Progenitor cell of endocrine pancreas (in vitro differentiated cells): ENCODE results near the gene VIM. TPM values are rescaled to one million over a fixed set of nuclear protein-coding genes. Genes with fewer than 3 reads are reported as not detected.
"Not testable (repeated sequence)": the region's sequence is repeated elsewhere in the genome, so short reads cannot be mapped to it uniquely, and the experiment has no call there.

ENCODE experiments used
- DNase-seq: peaks from one replicate; pipeline ENCODE4 v3.0.0; 2021; ENCODE audit warnings: low spot score; ENCODE audit not compliant: unreplicated experiment
- H3K27ac Mint-ChIP-seq: 2 replicates; pipeline ENCODE4 v1.8.0; 2021; ENCODE audit warnings: mild to moderate bottlenecking, moderate library complexity, mixed read lengths
- H3K27me3 Mint-ChIP-seq: 2 replicates; pipeline ENCODE4 v1.8.0; 2021; ENCODE audit warnings: mixed read lengths
- H3K36me3 Mint-ChIP-seq: 2 replicates; pipeline ENCODE4 v1.8.0; 2022; ENCODE audit warnings: mixed read lengths; ENCODE audit not compliant: insufficient read depth
- H3K4me1 Mint-ChIP-seq: 2 replicates; pipeline ENCODE4 v1.8.0; 2021; ENCODE audit warnings: low read depth, mixed read lengths
- H3K4me3 Mint-ChIP-seq: 2 replicates; pipeline ENCODE4 v1.8.0; 2021; ENCODE audit warnings: low read depth, mild to moderate bottlenecking, moderate library complexity, mixed read lengths
- H3K9me3 Mint-ChIP-seq: 2 replicates; pipeline ENCODE4 v1.8.0; 2021; ENCODE audit warnings: low read depth, mixed read lengths
- total RNA-seq: library from RNA; stranded (reverse); gene quantifications from 2 replicates; pipeline ENCODE4 v1.2.1, GENCODE V29; 2021
- TF ChIP-seq, protein P1 (sequence below): fragments of 200-600 bp; sonication (generic); IDR thresholded peaks from one replicate; pipeline ENCODE4 v1.5.0; 2021; ENCODE audit warnings: antibody characterized with exemption, mild to moderate bottlenecking; ENCODE audit not compliant: unreplicated experiment

Gene VIM
- total RNA-seq, 1 donor from 2014 or later = 172 TPM

GRCh38 chr10:17247210-17247609 lies 19.2 kb downstream of the VIM start:
- Mint-ChIP-seq H3K4me3 (no peak overlapping the region), H3K9me3 (peaks cover 14% of the 10 kb centered on the region), H3K4me1 (no peaks in the 10 kb centered on the region), H3K36me3 (peaks cover 2% of the 10 kb centered on the region), H3K27me3 (no peaks in the 10 kb centered on the region), H3K27ac (no peak overlapping the region)
- DNase-seq = no peak
- TF ChIP-seq, protein P1, sequence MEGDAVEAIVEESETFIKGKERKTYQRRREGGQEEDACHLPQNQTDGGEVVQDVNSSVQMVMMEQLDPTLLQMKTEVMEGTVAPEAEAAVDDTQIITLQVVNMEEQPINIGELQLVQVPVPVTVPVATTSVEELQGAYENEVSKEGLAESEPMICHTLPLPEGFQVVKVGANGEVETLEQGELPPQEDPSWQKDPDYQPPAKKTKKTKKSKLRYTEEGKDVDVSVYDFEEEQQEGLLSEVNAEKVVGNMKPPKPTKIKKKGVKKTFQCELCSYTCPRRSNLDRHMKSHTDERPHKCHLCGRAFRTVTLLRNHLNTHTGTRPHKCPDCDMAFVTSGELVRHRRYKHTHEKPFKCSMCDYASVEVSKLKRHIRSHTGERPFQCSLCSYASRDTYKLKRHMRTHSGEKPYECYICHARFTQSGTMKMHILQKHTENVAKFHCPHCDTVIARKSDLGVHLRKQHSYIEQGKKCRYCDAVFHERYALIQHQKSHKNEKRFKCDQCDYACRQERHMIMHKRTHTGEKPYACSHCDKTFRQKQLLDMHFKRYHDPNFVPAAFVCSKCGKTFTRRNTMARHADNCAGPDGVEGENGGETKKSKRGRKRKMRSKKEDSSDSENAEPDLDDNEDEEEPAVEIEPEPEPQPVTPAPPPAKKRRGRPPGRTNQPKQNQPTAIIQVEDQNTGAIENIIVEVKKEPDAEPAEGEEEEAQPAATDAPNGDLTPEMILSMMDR = no peak

- peaks cover 14% of the 10 kb centered on the region for H3K9me3 Mint-ChIP-seq
- TF ChIP-seq, protein P1 = no peak
- peaks cover 2% of the 10 kb centered on the region for H3K36me3 Mint-ChIP-seq
- no peaks in the 10 kb centered on the region for H3K27me3 Mint-ChIP-seq
- no peak overlapping the region for H3K4me3 Mint-ChIP-seq
- H3K4me1 Mint-ChIP-seq = no peaks in the 10 kb centered on the region
- H3K27ac Mint-ChIP-seq = no peak overlapping the region
- no peak for DNase-seq
Observed at GRCh38 chr10:17248964-17249363, 20.9 kb downstream of the VIM start.

GRCh38 chr10:17249820-17250219 lies 21.8 kb downstream of the VIM start:
- no peak overlapping the region for H3K27ac Mint-ChIP-seq
- H3K4me1 Mint-ChIP-seq = no peaks in the 10 kb centered on the region
- DNase-seq = no peak
- TF ChIP-seq, protein P1 = peak; percentile 41
- peaks cover 21% of the 10 kb centered on the region for H3K9me3 Mint-ChIP-seq
- H3K27me3 Mint-ChIP-seq = no peaks in the 10 kb centered on the region
- H3K36me3 Mint-ChIP-seq = peaks cover 2% of the 10 kb centered on the region
- H3K4me3 Mint-ChIP-seq = no peak overlapping the region

GRCh38 chr10:17250736-17251135 lies 22.7 kb downstream of the VIM start:
- Mint-ChIP-seq H3K4me1 (no peaks in the 10 kb centered on the region), H3K27ac (no peak overlapping the region), H3K4me3 (no peak overlapping the region), H3K27me3 (no peaks in the 10 kb centered on the region), H3K9me3 (peaks cover 21% of the 10 kb centered on the region), H3K36me3 (peaks cover 2% of the 10 kb centered on the region)
- DNase-seq = no peak
- TF ChIP-seq, protein P1 = no peak

- H3K4me1 Mint-ChIP-seq = not testable (repeated sequence)
Observed at GRCh38 chr10:17254543-17255050, 26.6 kb downstream of the VIM start.

DNA sequence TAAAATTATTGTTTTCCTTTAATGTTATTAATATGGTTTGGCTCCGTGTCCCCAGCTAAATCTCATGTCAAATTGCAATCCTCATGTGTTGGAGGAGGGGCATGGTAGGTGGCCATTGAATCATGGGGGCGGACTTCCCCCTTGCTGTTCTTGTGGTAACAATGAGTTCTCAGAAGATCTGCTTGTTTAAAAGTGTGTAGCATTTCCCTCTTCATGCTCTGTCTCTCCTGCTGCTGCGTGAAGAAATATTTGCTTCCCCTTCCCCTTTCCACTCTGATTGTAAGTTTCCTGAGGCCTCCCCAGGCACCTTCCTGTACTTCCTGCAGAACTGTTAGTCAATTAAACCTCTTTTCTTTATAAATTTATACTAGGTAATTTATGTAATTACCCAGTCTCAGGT lies 27.5 kb downstream of the VIM start:
- TF ChIP-seq, protein P1 = no peak
- Mint-ChIP-seq H3K27ac (peak overlapping the region; percentile 77), H3K27me3 (no peaks in the 10 kb centered on the region), H3K36me3 (no peaks in the 10 kb centered on the region), H3K4me1 (peaks cover 8% of the 10 kb centered on the region), H3K4me3 (no peak overlapping the region), H3K9me3 (peaks cover 8% of the 10 kb centered on the region)
- DNase-seq = no peak

More at GRCh38 chr10:17254543-17255050, 26.6 kb downstream of the VIM start:
- DNase-seq, H3K4me3 Mint-ChIP-seq, H3K9me3 Mint-ChIP-seq, H3K27ac Mint-ChIP-seq, H3K36me3 Mint-ChIP-seq, H3K27me3 Mint-ChIP-seq: not testable (repeated sequence)
